Lower leg skin (tissue), 3 donors: ENCODE data around the gene SPACDR.

Experiments used
- CTCF ChIP-seq, 3 donors: fragments of 450-650 bp; IDR thresholded peaks; one replicate each; pipeline ENCODE4 v1.5.1; 2016; ENCODE audit warnings: antibody characterized with exemption in 3 of 3, mild to moderate bottlenecking in 3 of 3, moderate library complexity in 2 of 3
- POLR2A ChIP-seq, 2 donors: fragments of 450-650 bp; IDR thresholded peaks; one replicate each; pipeline ENCODE4 v1.6.1; 2016 to 2017; ENCODE audit warnings: antibody characterized with exemption in 2 of 2, mild to moderate bottlenecking in 1 of 2, moderate library complexity in 1 of 2

DNA sequence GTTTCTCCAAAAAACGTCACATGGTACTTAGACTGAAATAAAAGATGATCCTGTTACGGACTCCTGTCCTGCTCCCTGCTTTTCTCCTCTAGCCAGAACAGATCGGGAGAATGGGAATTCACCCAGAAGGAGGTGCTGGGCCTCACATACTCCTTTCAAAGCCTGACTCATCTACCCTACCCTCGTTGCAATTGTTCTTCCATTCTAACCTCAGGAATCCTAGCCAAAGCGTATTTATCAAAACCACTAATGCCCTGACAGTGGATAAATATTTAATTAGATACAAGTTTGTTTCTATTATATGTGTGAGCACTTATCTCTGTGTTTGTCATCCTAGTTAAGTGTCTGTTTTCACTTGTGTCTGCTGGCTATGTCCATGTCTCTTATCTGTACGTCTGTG is 57.3 kb downstream of the SPACDR start:
- TF ChIP-seq CTCF (IDR thresholded peaks at IDR 0.05) (no peak), POLR2A (IDR thresholded peaks at IDR 0.05) (no peak)
